Parathyroid adenoma (tissue), 2 donors: ENCODE data around the gene CBLB.

Experiments used
- H2AFZ ChIP-seq: fragments of 300-600 bp; sonication (generic); one replicate; pipeline ENCODE4 v1.7.0; 2017; ENCODE audit warnings: antibody characterized with exemption, mild to moderate bottlenecking
- H3K27ac ChIP-seq: fragments of 300-600 bp; sonication (generic); one replicate; pipeline ENCODE4 v1.7.0; 2017
- H3K27me3 ChIP-seq: fragments of 300-600 bp; sonication (generic); one replicate; pipeline ENCODE4 v1.7.0; 2017; ENCODE audit warnings: low read length; ENCODE audit not compliant: control insufficient read depth, insufficient read depth
- H3K36me3 ChIP-seq: fragments of 300-600 bp; sonication (generic); one replicate; pipeline ENCODE4 v1.7.0; 2017; ENCODE audit warnings: low read length; ENCODE audit not compliant: control insufficient read depth, insufficient read depth
- H3K4me1 ChIP-seq: fragments of 300-600 bp; sonication (generic); one replicate; pipeline ENCODE4 v1.7.0; 2017; ENCODE audit warnings: control low read depth
- H3K4me2 ChIP-seq: fragments of 300-600 bp; sonication (generic); one replicate; pipeline ENCODE4 v1.7.0; 2017; ENCODE audit warnings: low read length
- H3K4me3 ChIP-seq: fragments of 300-600 bp; sonication (generic); one replicate; pipeline ENCODE4 v1.7.0; 2017; ENCODE audit warnings: low read depth, low read length
- H3K79me2 ChIP-seq: fragments of 300-600 bp; sonication (generic); one replicate; pipeline ENCODE4 v1.7.0; 2017; ENCODE audit warnings: control low read depth
- H3K9ac ChIP-seq: fragments of 300-600 bp; sonication (generic); one replicate; pipeline ENCODE4 v1.7.0; 2017; ENCODE audit warnings: mild to moderate bottlenecking
- H3K9me3 ChIP-seq: fragments of 300-600 bp; sonication (generic); one replicate; pipeline ENCODE4 v1.7.0; 2017; ENCODE audit warnings: low read length; ENCODE audit not compliant: control insufficient read depth
- TF ChIP-seq, protein P1 (sequence below): fragments of 300-600 bp; sonication (generic); IDR thresholded peaks from one replicate; pipeline ENCODE4 v1.7.0; 2017; ENCODE audit warnings: antibody characterized with exemption, mild to moderate bottlenecking
- donor health status: primary hyperparathyroidism.

The CBLB gene

DNA sequence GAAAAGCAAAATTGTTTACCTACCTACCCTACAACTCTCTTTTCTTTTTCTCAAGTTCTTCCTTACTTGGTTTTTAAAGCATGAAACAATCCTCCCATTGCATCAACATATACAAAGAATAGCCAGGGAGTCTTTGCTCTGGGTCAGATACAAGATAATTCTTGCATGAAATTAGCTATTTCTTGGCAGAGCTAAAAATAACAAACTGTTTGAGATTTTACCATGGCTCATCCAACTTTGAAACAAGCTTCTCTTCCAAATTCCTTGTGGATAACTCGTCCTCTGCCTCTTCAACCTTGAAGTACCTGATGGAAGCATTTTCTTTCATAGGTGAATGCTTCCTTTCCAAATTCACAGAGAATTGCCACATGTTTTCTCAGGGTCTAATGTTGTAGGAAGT, 9.2 kb upstream of the CBLB start:
- Histone ChIP-seq H3K27ac (no peak overlapping the region), H3K9me3 (no peaks in the 10 kb centered on the region), H3K79me2 (no peaks in the 10 kb centered on the region), H3K36me3 (no peaks in the 10 kb centered on the region), H3K4me1 (no peaks in the 10 kb centered on the region), H2AFZ (no peak overlapping the region), H3K27me3 (no peaks in the 10 kb centered on the region), H3K4me3 (no peak overlapping the region), H3K4me2 (no peak overlapping the region), H3K9ac (no peak overlapping the region)
- TF ChIP-seq, protein P1, sequence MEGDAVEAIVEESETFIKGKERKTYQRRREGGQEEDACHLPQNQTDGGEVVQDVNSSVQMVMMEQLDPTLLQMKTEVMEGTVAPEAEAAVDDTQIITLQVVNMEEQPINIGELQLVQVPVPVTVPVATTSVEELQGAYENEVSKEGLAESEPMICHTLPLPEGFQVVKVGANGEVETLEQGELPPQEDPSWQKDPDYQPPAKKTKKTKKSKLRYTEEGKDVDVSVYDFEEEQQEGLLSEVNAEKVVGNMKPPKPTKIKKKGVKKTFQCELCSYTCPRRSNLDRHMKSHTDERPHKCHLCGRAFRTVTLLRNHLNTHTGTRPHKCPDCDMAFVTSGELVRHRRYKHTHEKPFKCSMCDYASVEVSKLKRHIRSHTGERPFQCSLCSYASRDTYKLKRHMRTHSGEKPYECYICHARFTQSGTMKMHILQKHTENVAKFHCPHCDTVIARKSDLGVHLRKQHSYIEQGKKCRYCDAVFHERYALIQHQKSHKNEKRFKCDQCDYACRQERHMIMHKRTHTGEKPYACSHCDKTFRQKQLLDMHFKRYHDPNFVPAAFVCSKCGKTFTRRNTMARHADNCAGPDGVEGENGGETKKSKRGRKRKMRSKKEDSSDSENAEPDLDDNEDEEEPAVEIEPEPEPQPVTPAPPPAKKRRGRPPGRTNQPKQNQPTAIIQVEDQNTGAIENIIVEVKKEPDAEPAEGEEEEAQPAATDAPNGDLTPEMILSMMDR: no peak

DNA sequence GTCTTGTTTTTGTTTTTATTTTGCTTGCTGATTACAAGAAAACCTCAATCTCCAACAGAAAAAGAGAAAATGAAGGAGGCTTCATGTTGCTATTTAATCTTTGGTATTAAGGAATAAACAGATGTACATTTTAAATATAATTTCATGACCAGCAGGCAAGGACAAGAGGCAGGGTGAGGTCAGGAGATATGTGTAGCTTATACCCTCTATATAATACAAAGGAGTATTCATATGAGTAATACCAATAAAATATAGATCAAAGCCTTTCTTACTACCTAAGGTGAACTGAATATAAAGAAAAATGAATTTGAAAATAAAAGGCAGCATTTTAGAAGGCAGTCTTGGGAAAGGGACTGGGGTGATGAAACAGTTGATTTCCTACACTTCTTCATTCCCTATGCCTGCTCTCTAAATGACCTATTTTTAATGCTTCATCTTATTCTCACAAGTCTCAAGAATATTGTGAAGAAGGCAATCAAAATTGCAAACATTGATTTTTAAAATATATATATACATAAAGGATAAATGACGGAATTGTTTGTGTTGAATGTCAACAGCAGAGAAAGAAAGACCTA, 8.6 kb upstream of the CBLB start:
- H3K27me3 ChIP-seq: no peaks in the 10 kb centered on the region
- H2AFZ ChIP-seq: no peak overlapping the region
- TF ChIP-seq, protein P1: no peak
- H3K36me3 ChIP-seq: no peaks in the 10 kb centered on the region
- no peaks in the 10 kb centered on the region for H3K9me3 ChIP-seq
- no peak overlapping the region for H3K4me3 ChIP-seq
- no peaks in the 10 kb centered on the region for H3K79me2 ChIP-seq
- H3K4me1 ChIP-seq: no peaks in the 10 kb centered on the region
- H3K4me2 ChIP-seq: no peak overlapping the region
- H3K9ac ChIP-seq: no peak overlapping the region
- no peak overlapping the region for H3K27ac ChIP-seq

DNA sequence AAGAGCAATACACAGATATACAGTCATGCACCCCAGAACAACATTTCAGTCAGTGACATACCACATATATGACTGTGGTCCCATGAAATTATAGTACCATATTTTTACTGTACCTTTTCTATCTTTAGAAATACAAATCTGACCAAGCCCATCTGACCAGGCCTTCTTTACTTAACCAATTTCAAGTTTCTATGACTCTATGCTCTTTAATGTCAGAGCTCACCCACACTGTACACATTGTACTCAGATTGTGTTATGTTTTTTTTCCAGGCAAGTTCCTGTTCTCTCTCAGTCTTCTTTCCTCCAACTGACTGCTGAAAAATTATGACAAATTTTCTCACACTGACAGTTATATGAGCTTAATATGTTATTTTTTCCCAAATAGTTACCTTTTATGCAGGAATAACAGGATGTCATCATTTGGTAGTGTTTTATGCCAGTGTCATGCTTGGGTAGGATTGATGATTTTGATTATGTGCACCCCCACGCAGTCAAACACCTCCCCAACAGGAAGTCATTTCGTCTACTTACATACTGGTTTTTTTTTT, 8.0 kb upstream of the CBLB start:
- H3K9me3 ChIP-seq: no peaks in the 10 kb centered on the region
- H3K36me3 ChIP-seq: no peaks in the 10 kb centered on the region
- no peak overlapping the region for H3K27ac ChIP-seq
- H2AFZ ChIP-seq: no peak overlapping the region
- H3K27me3 ChIP-seq: no peaks in the 10 kb centered on the region
- no peaks in the 10 kb centered on the region for H3K4me1 ChIP-seq
- no peak overlapping the region for H3K4me3 ChIP-seq
- no peak overlapping the region for H3K9ac ChIP-seq
- no peaks in the 10 kb centered on the region for H3K79me2 ChIP-seq
- TF ChIP-seq, protein P1: no peak
- no peak overlapping the region for H3K4me2 ChIP-seq

DNA sequence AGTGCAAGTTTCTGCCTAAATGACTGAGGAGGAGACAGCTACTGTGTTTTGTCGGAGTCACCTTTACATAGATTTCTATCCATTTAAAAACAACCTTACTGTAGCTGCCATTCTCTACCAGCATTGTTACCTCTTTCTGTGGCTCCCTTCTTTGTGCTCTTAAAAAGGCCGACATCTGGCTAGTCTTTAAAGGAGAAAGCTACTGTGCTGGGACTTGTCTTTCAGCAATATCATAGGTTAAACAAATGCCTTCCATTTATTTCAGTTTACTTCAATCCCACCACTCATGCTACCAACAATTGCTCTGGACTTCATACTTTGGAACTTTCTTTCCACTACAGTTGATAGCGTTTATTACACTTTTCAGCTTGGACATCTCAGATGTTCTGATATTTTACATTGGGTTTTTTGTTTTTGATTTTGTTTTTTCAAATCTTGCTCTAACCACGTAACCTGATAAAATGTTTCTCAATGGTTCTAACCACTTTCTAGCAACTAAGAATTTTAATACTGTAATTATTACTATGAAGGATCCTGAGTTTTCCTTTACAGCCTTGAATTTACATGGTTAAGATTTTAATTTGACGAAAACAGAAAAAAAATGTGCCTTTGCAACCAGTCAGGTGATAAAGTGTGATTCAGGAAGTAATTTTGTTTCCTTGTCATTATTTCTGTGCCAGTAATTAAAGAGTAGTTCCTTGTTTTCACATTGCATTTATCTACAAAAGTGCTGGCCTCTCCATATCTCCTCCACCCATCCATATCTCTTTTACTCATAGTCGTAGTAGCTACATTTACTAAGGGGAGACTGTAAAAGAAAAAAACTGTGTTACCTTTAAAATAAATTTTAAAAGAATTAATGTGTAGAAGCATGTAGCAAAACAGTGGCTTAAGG, 1.3 kb upstream of the CBLB start:
- H3K27ac ChIP-seq: peak overlapping the region; percentile 86
- H3K4me2 ChIP-seq: peak overlapping the region; percentile 80
- no peaks in the 10 kb centered on the region for H3K36me3 ChIP-seq
- H3K27me3 ChIP-seq: no peaks in the 10 kb centered on the region
- H3K4me1 ChIP-seq: peaks cover 6% of the 10 kb centered on the region
- H3K9ac ChIP-seq: no peak overlapping the region
- TF ChIP-seq, protein P1: no peak
- H3K4me3 ChIP-seq: peak overlapping the region; percentile 97
- peak overlapping the region; percentile 99 for H2AFZ ChIP-seq
- peaks cover 7% of the 10 kb centered on the region for H3K79me2 ChIP-seq
- H3K9me3 ChIP-seq: no peaks in the 10 kb centered on the region
